ENCODE measurements around the gene CARMIL1. TPM values are rescaled to one million over a fixed set of nuclear protein-coding genes. Genes with fewer than 3 reads are reported as not detected.

The CARMIL1 gene
- total and polyA plus RNA-seq, 2 donors from 2014 or later = 22.3 to 51.1 TPM

DNA sequence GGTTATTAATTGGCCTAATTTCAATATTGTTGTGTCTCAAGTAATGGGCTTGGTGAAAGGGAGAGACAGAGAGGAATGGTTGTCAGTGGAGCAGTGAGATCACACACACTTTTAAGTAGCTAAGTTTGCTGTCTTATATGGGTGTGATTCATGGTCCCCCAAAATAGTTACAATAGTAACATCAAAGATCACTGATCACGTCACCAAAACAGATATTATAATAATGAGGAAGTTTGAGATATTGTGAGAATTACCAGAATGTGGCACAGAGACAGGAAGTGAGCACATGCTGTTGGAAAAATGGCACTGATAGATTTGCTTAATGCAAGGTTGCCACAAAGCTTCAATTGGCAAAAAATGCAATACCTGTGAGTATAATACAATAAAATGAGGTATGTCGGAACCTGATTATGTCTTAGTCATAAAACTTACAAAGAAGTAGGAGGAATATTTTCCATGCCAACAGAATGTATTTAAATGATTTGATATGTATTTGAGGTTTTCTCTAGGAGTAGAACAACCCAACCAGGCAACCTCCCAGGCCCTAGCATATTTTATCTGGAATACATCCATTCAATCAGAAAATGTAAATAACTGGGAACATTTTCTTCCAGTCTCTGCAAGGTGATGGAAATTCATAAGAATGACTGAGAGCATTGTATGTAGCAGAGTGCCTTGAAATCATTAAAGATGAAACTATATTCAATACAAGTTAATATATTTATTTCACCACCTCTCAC lies 167.8 kb downstream of the CARMIL1 start:
- no peak overlapping the region for H3K27ac ChIP-seq (ENCODE audit: low read depth in 2 of 2, low read length in 2 of 2)
- intact Hi-C loops (cut with DNase I) = no loop called here
- H3K4me3 ChIP-seq (ENCODE audit: low read length in 3 of 3) = no peak overlapping the region
- TF ChIP-seq, protein P1, sequence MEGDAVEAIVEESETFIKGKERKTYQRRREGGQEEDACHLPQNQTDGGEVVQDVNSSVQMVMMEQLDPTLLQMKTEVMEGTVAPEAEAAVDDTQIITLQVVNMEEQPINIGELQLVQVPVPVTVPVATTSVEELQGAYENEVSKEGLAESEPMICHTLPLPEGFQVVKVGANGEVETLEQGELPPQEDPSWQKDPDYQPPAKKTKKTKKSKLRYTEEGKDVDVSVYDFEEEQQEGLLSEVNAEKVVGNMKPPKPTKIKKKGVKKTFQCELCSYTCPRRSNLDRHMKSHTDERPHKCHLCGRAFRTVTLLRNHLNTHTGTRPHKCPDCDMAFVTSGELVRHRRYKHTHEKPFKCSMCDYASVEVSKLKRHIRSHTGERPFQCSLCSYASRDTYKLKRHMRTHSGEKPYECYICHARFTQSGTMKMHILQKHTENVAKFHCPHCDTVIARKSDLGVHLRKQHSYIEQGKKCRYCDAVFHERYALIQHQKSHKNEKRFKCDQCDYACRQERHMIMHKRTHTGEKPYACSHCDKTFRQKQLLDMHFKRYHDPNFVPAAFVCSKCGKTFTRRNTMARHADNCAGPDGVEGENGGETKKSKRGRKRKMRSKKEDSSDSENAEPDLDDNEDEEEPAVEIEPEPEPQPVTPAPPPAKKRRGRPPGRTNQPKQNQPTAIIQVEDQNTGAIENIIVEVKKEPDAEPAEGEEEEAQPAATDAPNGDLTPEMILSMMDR (IDR thresholded peaks at IDR 0.05; ENCODE audit: borderline replicate concordance, extremely low read depth, insufficient read depth) = no peak
- H3K9ac ChIP-seq (ENCODE audit: low read length in 3 of 3) = no peak overlapping the region
- FAIRE-seq = no peak
- DNase-seq = no peak
- no peaks in the 10 kb centered on the region for H3K27me3 ChIP-seq (ENCODE audit: control insufficient read depth, insufficient read depth, low read length)
- no peaks in the 10 kb centered on the region for H3K9me3 ChIP-seq (ENCODE audit: control insufficient read depth in 2 of 3, insufficient read depth in 1 of 3, low read length in 3 of 3)
- H3K4me1 ChIP-seq (ENCODE audit: control insufficient read depth in 2 of 3, insufficient read depth in 2 of 3, low read depth in 1 of 3, low read length in 3 of 3) = no peaks in the 10 kb centered on the region
- H3K36me3 ChIP-seq (ENCODE audit: control insufficient read depth in 2 of 3, insufficient read depth in 3 of 3, low read length in 3 of 3) = no peaks in the 10 kb centered on the region

DNA sequence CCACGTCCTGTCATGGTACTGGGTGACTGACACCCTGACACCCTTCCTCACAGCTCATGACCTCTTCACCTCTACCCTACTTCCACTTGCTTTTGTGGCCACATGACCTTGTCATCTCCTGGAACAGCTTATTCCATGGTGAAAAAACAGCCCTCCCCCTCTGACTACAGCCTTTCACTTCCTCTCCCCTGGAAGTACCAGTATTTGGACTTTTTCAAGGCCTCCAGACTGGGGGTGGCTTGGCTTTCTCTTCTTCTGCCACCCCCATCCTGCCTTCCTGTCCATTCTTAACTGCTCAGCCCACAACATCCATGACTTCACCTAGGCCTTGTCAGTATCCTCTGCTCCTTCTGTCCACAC lies 168.4 kb downstream of the CARMIL1 start:
- no peak for FAIRE-seq
- intact Hi-C loops (cut with DNase I) = no loop called here
- Histone ChIP-seq H3K4me3 (ENCODE audit: low read length in 3 of 3) (no peak overlapping the region), H3K9ac (ENCODE audit: low read length in 3 of 3) (no peak overlapping the region), H3K4me1 (ENCODE audit: control insufficient read depth in 2 of 3, insufficient read depth in 2 of 3, low read depth in 1 of 3, low read length in 3 of 3) (no peaks in the 10 kb centered on the region), H3K9me3 (ENCODE audit: control insufficient read depth in 2 of 3, insufficient read depth in 1 of 3, low read length in 3 of 3) (no peaks in the 10 kb centered on the region), H3K36me3 (ENCODE audit: control insufficient read depth in 2 of 3, insufficient read depth in 3 of 3, low read length in 3 of 3) (no peaks in the 10 kb centered on the region), H3K27me3 (ENCODE audit: control insufficient read depth, insufficient read depth, low read length) (no peaks in the 10 kb centered on the region), H3K27ac (ENCODE audit: low read depth in 2 of 2, low read length in 2 of 2) (no peak overlapping the region)
- TF ChIP-seq, protein P1 (IDR thresholded peaks at IDR 0.05; ENCODE audit: borderline replicate concordance, extremely low read depth, insufficient read depth) = no peak
- no peak for DNase-seq

DNA sequence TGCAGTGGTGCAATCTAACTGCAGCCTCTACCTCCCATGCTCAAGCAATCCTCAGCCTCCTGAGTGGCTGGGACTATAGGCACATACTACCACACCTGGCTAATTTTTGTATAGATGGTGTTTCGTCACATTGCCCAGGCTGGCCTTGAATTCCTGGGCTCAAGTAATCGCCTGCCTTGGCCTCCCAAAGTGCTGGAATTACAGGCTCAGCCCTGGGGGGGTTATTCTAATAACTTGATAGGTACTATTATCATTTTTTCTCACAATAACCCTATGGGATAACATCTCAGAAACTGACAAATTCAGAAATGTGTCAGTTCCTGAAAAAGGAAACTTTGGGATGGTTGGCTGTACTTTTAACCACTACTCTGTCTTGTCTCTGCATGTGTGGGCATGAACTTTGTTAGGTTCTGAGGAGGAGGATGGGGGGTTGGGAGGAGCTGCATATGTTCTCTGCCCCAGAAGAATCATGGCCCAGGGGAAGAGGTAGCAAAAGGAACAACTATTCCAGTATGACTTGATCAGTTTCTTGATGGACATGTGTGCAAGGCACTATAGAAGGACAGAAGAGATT lies 169.9 kb downstream of the CARMIL1 start:
- FAIRE-seq (no peak), DNase-seq (no peak)
- no peaks in the 10 kb centered on the region for H3K4me1 ChIP-seq (ENCODE audit: control insufficient read depth in 2 of 3, insufficient read depth in 2 of 3, low read depth in 1 of 3, low read length in 3 of 3)
- H3K4me3 ChIP-seq (ENCODE audit: low read length in 3 of 3) = no peak overlapping the region
- no peak overlapping the region for H3K9ac ChIP-seq (ENCODE audit: low read length in 3 of 3)
- intact Hi-C loops (cut with DNase I) = no loop called here
- H3K27me3 ChIP-seq (ENCODE audit: control insufficient read depth, insufficient read depth, low read length) = no peaks in the 10 kb centered on the region
- H3K9me3 ChIP-seq (ENCODE audit: control insufficient read depth in 2 of 3, insufficient read depth in 1 of 3, low read length in 3 of 3) = no peaks in the 10 kb centered on the region
- TF ChIP-seq, protein P1 (IDR thresholded peaks at IDR 0.05; ENCODE audit: borderline replicate concordance, extremely low read depth, insufficient read depth) = no peak
- no peaks in the 10 kb centered on the region for H3K36me3 ChIP-seq (ENCODE audit: control insufficient read depth in 2 of 3, insufficient read depth in 3 of 3, low read length in 3 of 3)
- H3K27ac ChIP-seq (ENCODE audit: low read depth in 2 of 2, low read length in 2 of 2) = no peak overlapping the region

All from kidney (tissue), 14 donors.